GM12801 (cell line): Measurements from ENCODE around the gene IQSEC1.

Experiments
- CTCF ChIP-seq: IDR thresholded peaks from one replicate; pipeline ENCODE4 v1.5.1; 2011; ENCODE audit warnings: control low read depth; ENCODE audit not compliant: insufficient read length; ENCODE audit errors: extremely low read depth

IQSEC1 gene

GRCh38 chr3:13081603-13082360 lies 8.6 kb upstream of the IQSEC1 start:
- TF ChIP-seq CTCF: no peak

- TF ChIP-seq CTCF: no peak
These were observed 7.4 kb upstream of the IQSEC1 start for GRCh38 chr3:13080591-13080990.

GRCh38 chr3:13080026-13080425 lies 6.8 kb upstream of the IQSEC1 start:
- no peak for TF ChIP-seq CTCF

- TF ChIP-seq CTCF: no peak
These were observed 6.3 kb upstream of the IQSEC1 start for GRCh38 chr3:13079510-13079909.

GRCh38 chr3:13079051-13079450 lies 5.8 kb upstream of the IQSEC1 start:
- no peak for TF ChIP-seq CTCF

GRCh38 chr3:13078163-13078905 lies 5.1 kb upstream of the IQSEC1 start:
- no peak for TF ChIP-seq CTCF

GRCh38 chr3:13077431-13078162 lies 4.4 kb upstream of the IQSEC1 start:
- TF ChIP-seq CTCF: no peak
